GM18520 (cell line): ENCODE data around the gene SLC24A3.

Experiments used
- ATAC-seq: cut with Tn5 transposase; IDR thresholded peaks from one replicate; pipeline ENCODE4 v1.9.1; 2021; ENCODE audit not compliant: unreplicated experiment

Gene SLC24A3

DNA sequence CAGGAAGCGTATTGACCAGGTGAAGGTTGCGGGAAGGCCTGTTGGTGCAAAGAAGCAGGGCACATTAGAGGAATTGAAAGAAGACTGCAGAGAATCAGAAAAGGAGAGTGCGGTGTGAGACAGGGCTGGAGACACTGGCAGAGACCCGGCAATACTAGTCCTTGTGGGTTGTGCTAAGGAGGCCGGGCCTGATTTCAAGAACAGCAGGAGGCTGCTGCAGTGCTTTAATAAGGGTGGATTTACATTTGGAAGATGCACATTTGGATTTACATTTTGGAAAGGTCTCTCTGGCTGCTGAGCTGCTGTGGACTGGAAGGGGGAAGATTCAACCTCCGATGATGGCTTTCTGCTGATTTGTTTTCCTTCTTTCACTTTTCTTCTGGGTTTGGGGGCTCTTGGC is 167.8 kb downstream of the SLC24A3 start:
- ATAC-seq, result no peak

- ATAC-seq, result no peak
Observed at GRCh38 chr20:19381947-19382346, 169.5 kb downstream of the SLC24A3 start.

DNA sequence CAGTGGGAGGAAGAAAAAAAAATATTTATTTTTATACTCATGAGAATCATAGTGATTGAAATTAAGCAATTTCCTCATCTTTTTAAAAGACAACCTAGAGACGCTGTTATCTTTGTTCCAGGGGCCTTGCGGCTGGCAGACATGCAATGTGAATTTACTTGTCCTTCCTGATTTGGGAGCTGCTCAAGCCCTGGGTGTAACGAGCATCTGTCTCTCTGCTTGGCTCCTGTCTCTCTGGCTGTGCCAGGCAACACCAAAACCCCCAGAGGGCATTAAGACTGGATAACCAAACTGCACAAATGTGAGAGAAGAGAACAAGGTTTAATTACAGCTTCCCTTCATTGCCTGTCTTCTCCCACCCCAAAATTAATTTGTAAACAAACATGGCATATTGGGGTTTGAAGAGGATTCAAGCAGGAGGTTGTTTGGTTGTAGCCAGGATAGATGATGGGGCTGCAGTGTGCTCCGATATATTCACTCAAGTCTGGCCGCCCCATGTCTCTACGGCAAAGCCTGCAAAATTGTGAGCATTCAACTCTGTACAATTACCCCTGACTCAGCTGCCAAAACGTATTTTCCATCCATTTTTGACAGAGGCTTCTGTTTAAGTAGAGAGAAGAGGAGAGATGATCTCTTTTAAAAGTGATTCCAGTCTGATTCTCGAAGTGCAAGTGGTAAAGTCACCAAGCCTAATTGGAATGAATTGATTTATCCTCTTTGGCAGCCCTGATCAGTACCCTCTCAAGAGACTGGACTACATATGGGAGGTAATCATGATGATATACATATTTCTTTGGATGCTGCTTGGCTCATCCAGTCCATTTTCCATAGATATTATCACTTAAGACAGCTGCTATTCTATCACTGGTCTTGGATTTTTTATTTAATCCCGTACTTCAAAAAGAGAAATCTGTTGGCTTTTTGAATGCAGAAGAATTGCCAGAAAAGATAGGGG is 170.2 kb downstream of the SLC24A3 start:
- no peak for ATAC-seq

DNA sequence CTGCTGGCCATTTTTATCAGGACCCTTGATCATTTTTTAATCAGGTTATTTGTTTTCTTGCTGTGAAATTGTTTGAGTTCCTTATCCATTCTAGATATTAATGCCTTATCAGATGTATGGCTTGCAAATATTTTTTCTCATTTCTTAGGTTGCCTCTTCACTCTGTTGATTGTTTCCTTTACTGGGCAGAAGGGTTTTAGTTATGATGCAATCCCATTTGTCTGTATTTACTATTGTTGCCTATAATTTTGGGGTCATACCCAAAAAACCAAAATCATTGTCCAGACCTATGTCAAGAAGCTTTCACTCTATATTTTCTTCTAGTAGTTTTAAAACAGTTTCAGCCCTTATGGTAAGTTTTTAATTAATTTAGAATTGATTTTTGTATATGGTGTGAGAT is 172.5 kb downstream of the SLC24A3 start:
- no peak for ATAC-seq

DNA sequence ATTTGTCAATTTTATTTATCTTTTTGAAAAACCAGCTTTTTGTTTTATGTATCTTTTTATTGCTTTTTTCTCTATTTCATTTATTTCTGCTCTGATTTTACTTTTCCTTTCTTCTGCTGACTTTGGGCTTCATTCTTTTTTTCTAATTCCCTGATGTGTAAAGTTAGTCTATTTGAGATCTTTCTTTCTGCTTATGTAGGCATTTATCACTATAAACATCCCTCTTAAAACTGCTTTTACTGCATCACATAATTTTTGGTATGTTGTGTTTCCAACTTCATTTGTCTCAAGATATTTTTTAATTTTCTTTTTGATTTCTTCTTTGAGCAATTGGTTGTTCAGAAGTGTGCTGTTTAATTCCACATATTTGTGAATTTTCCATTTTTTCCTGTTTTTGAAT is 174.8 kb downstream of the SLC24A3 start:
- ATAC-seq, result no peak

- no peak for ATAC-seq
Observed at GRCh38 chr20:19392344-19393130, 180.1 kb downstream of the SLC24A3 start.

- no peak for ATAC-seq
Observed at GRCh38 chr20:19396460-19397081, 184.1 kb downstream of the SLC24A3 start.

GRCh38 chr20:19397226-19397625 is 184.8 kb downstream of the SLC24A3 start:
- ATAC-seq, result no peak

GRCh38 chr20:19397666-19398065 is 185.2 kb downstream of the SLC24A3 start:
- ATAC-seq, result no peak

GRCh38 chr20:19401096-19401495 is 188.7 kb downstream of the SLC24A3 start:
- no peak for ATAC-seq

DNA sequence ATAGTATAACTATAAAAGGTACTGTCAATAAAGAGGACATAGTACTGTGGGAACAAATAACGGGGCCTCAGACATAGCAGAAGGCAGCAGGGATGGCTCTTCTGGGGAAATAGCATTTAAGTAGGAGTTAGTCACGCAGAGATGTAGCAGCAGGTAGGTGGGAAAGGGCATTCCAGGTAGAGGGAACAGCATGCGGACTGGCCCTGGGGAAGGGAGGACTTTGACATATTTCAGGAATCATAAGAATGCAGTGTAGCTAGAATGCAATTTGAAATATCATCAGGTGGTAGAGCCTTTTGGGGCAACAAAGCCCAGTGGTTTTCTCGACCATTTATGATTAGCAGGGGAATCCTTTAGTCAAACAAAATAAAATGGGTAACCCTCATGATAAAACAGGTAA is 191.1 kb downstream of the SLC24A3 start:
- no peak for ATAC-seq

DNA sequence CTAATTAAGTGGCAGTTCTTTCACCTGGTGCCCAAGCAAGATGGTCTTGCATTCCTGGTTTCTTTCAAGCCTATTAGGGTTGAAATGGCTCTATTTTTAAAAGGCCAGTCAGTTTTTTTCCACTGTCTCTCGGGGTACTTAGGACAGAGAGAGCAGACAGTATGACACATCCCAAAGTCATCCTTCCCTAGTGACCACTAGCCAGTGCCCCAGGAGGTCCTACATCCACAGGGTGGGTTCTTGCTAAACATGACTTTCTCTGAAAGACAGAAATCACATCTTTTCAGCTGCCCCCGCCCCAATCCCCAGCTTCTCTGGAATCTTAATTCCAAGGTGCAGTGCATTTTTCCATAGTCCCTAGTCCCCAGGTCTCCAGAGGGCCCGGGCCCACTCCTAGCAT is 192.4 kb downstream of the SLC24A3 start:
- ATAC-seq, result no peak

GRCh38 chr20:19405958-19406357 is 193.5 kb downstream of the SLC24A3 start:
- ATAC-seq, result no peak

DNA sequence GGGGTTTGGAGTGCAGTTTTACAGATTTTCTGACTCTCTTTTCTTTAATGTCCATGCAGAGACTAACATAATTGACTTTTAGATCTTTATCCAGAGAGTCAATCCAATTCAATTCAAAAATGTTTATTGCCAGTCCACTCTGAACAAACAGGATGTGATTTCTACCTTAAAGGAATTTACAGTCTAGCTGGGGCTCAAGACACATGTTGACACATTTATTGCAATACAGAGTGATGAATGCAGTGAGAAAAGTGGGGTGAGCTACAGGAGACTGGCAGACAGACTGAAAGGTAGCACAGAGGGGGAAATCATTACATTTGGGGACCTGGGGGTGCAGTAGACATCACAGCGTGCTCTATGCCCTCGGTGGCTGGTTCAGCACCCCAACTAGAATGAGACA is 193.9 kb downstream of the SLC24A3 start:
- no peak for ATAC-seq

DNA sequence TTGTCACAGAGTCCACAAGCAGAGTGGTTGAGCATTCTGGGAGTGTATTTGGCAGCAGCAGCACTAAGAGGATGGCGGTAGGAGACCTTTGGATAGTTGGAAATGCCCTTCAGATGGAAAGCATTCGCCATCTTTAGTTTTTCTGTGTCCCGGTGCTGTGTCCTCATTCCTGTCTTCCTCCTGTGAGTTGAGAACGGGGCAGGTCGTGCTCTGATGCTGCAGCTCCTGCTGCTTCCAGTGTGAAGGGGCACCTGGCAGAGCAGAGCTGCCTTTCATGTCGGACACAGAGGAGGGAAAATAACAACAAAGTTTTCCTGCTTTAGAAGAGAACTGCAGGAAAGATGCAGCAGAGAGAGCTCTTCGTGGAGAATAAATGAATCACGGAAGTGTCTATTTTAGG is 194.8 kb downstream of the SLC24A3 start:
- no peak for ATAC-seq

DNA sequence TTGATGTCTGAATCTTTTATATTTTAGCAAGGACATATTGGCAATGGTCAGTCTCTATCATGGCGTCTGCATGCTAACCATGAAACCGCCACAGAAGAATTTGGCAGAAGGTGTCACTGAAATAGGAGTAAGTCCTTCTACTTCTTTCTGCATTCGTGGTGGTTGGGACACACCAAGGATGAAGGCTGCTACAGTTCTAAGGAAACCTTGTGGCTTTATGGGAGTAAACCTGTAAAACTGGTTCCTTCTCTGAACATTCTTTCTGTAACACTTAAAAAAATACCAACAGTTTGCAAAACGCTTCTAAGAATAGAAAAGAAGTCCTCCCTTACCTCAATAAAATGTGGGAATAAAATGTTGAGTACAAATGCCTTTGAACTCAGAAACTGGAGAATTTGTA is 195.3 kb downstream of the SLC24A3 start:
- ATAC-seq, result no peak

DNA sequence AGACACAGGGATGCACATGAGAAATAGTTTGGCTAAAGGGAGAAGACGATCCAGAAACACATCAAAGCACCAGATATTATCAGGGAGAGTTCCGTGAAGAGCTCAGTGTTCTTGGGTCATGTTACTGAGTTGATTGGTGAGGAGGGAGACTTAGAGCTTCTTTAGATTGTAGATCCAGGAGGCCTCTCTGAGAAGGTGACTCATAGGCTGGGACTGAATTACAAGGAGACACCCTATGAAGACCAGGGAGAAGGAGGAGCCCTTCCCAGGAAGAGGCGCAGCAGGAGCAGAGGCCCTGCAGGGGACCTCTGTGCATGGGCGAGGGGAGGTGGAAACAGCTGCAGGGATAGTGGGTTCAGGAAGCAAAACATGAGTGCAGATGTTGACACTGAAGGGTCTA is 196.5 kb downstream of the SLC24A3 start:
- ATAC-seq, result no peak

DNA sequence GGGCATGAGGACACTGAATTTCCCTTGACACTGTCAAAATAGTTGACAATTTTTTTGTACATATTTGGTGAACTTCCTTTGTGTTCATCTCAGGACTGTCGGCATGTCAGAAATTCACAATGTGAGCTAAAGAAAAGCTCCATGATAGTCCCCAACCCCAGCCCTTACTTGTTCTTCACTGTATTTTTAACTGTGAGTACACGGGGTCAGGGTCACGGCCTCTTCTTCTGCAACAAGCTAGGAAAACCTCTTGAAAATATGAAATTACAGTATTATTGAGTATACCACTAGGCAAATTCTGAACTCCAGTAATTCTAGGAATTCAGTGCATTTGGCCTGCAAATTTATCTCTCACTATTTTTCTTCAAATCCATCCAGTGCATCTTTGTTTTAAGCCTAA is 199.4 kb downstream of the SLC24A3 start:
- ATAC-seq, result no peak

DNA sequence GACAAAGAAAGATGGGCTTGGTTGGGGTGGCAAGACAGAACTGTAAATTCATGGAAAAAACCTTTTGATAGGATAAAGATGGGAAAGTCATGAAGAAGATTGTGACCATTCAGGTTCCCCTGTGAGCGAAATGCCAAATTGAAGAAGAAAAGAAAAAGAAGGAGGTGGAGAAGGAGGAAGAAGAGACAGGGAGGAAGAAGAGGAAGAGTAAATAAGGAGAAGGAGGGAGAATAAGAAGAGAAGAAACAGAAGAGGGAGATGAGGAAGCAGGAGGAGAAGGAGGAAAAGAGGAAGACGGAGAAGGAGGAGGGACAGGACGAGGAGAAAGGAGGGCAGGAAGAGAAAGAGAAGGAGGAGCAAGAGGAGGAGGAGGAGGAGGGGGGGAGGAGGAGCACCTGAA is 199.8 kb downstream of the SLC24A3 start:
- ATAC-seq, result no peak

- no peak for ATAC-seq
Observed at GRCh38 chr20:19414600-19414999, 202.2 kb downstream of the SLC24A3 start.

GRCh38 chr20:19415786-19416185 is 203.3 kb downstream of the SLC24A3 start:
- ATAC-seq, result no peak

DNA sequence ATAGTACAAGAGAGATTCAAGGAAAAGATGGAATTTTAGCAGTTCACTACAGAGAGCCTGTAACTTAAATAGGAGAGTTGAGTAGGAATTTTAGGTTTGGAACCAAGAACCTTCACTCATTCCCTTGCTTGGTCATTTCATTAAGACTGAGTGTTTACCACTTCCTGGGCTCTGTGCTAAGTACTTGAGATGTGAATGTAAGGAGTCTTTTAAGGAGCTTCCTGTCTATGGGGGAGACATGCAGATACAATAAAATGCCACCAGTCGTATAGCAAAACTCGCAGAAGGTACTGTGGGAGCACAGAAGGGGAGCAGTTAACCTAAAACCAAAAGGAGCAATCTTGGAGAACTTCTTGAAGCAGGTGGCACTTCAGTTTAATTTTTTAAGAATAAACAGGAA is 204.2 kb downstream of the SLC24A3 start:
- no peak for ATAC-seq
